HepG2 (cell line): ENCODE measurements around the gene BCKDHB. TPM values are rescaled to one million over a fixed set of nuclear protein-coding genes. Genes with fewer than 3 reads are reported as not detected.

ENCODE experiments used
- ATAC-seq: fragments of 200-7000 bp; cut with Tn5 transposase; 3 replicates; pipeline ENCODE4 v1.9.1; 2020; ENCODE audit warnings: mild to moderate bottlenecking, moderate library complexity
- BruUV-seq: library from RNA; stranded (reverse); fragments of 400-500 nt; replicated peaks from 2 replicates; lab custom pipeline; 2021; lab: Mats Ljungman, UMichigan
- CTCF ChIA-PET: fragments of 300-600 bp; formaldehyde crosslinking; extraction: SDS; loops from one replicate; lab custom pipeline; 2021; ENCODE audit warnings: low total read pairs, inconsistent platforms, low intra/inter-chr PET ratio; lab: Yijun Ruan, JAX
- POLR2A ChIA-PET: fragments of 350-600 bp; sonication (Branson Sonifier 250); formaldehyde crosslinking; loops from one replicate; lab custom pipeline; 2020; ENCODE audit warnings: antibody characterized with exemption, inconsistent platforms; lab: Yijun Ruan, JAX
- DNase-seq: peaks from one replicate; pipeline ENCODE4 v3.0.0-alpha.2; 2015; ENCODE audit warnings: low spot score
- FAIRE-seq: peaks from 3 replicates; lab custom pipeline; 2011; peaks lifted over from hg19 to GRCh38; lab: Jason Lieb, UNC
- H2AFZ ChIP-seq: one replicate; pipeline ENCODE4 v1.6.1; 2011; ENCODE audit warnings: low read length, inconsistent platforms
- H3K27ac ChIP-seq: fragments of 300-600 bp; 3 replicates; pipeline ENCODE4 v1.8.0; 2011; ENCODE audit warnings: mixed run types, mild to moderate bottlenecking, mixed read lengths, low read length, inconsistent platforms; ENCODE audit not compliant: insufficient read depth; ENCODE audit errors: extremely low read length
- H3K27me3 ChIP-seq, 2 experiments: fragments of 200-600 bp in 1 of 2; 2 replicates in 1 of 2; 3 replicates in 1 of 2; pipeline versions ENCODE4 v1.6.0 to v1.8.0; 2011; ENCODE audit warnings: low read length in 2 of 2, mild to moderate bottlenecking in 2 of 2, moderate library complexity in 2 of 2, inconsistent platforms in 1 of 2; ENCODE audit not compliant: insufficient read depth in 2 of 2, control insufficient read depth in 1 of 2
- H3K36me3 ChIP-seq, 2 experiments: fragments of 200-600 bp in 1 of 2; replicated peaks in 1 of 2; 2 replicates in 1 of 2; 3 replicates in 1 of 2; pipeline versions ENCODE4 v1.5.1 to v1.8.0; 2011; ENCODE audit warnings: low read length in 2 of 2, inconsistent platforms in 1 of 2; ENCODE audit not compliant: insufficient read depth in 2 of 2, control insufficient read depth in 1 of 2
- H3K4me1 ChIP-seq: 2 replicates; pipeline ENCODE4 v1.5.1; 2012; ENCODE audit warnings: low read length, inconsistent platforms; ENCODE audit not compliant: insufficient read depth
- H3K4me2 ChIP-seq: 2 replicates; pipeline ENCODE4 v1.6.0; 2011; ENCODE audit warnings: low read depth, low read length, inconsistent platforms
- H3K4me3 ChIP-seq, 3 experiments: fragments of 200-600 bp in 1 of 3; sonication (generic), shearing (Covaris generic) in 1 of 3; replicated peaks in 1 of 3; 2 replicates each; pipeline ENCODE4 v1.5.1; 2011 to 2016; ENCODE audit warnings: low read length in 3 of 3, inconsistent platforms in 2 of 3, low read depth in 2 of 3, mild to moderate bottlenecking in 2 of 3, control low read depth in 1 of 3, mixed read lengths in 1 of 3; ENCODE audit not compliant: insufficient read depth in 1 of 3
- H3K79me2 ChIP-seq: one replicate; pipeline ENCODE4 v1.6.1; 2011; ENCODE audit warnings: low read length, inconsistent platforms; ENCODE audit not compliant: insufficient read depth
- H3K9ac ChIP-seq: 2 replicates; pipeline ENCODE4 v1.6.0; 2011; ENCODE audit warnings: mild to moderate bottlenecking, low read depth, low read length, inconsistent platforms; ENCODE audit not compliant: insufficient read depth
- H3K9me3 ChIP-seq: 2 replicates; pipeline ENCODE4 v1.5.1; 2012; ENCODE audit warnings: mild to moderate bottlenecking, low read length
- H4K20me1 ChIP-seq: 2 replicates; pipeline ENCODE4 v1.6.0; 2011; ENCODE audit warnings: inconsistent platforms, mild to moderate bottlenecking, low read length, moderate library complexity; ENCODE audit not compliant: insufficient read depth
- ARHGAP35 ChIP-seq: sonication (generic); formaldehyde crosslinking; IDR thresholded peaks from 2 replicates; pipeline ENCODE4 v1.9.0; 2022; ENCODE audit warnings: mild to moderate bottlenecking, inconsistent platforms, moderate library complexity, missing genetic modification reagents, borderline replicate concordance
- CHCHD3 ChIP-seq: sonication (generic); formaldehyde crosslinking; IDR thresholded peaks from 2 replicates; pipeline ENCODE4 v1.8.0; 2022; ENCODE audit warnings: mild to moderate bottlenecking, missing genetic modification reagents, moderate library complexity
- FLYWCH1 ChIP-seq: sonication (generic); formaldehyde crosslinking; IDR thresholded peaks from 2 replicates; pipeline ENCODE4 v1.8.1; 2023; ENCODE audit warnings: mild to moderate bottlenecking, missing genetic modification reagents
- MBD4 ChIP-seq: IDR thresholded peaks from 2 replicates; pipeline ENCODE4 v1.6.1; 2012; ENCODE audit warnings: low read length, inconsistent platforms, borderline replicate concordance
- POLR2AphosphoS2 ChIP-seq: IDR thresholded peaks from 2 replicates; pipeline ENCODE4 v1.6.1; 2011; ENCODE audit warnings: low read depth, low read length, improper control_type of control experiment
- RAD21 ChIP-seq: fragments of 450-650 bp; formaldehyde crosslinking; IDR thresholded peaks from 2 replicates; pipeline ENCODE4 v1.5.0; 2020; ENCODE audit warnings: mild to moderate bottlenecking
- SNAPC2 ChIP-seq: sonication (generic); formaldehyde crosslinking; IDR thresholded peaks from 2 replicates; pipeline ENCODE4 v1.8.1; 2022; ENCODE audit warnings: mild to moderate bottlenecking, missing genetic modification reagents
- USF2 ChIP-seq, 2 experiments: sonication (generic) in 1 of 2; formaldehyde crosslinking in 1 of 2; IDR thresholded peaks; 2 replicates each; pipeline versions ENCODE4 v1.5.1 to v1.6.1; 2011 to 2020; ENCODE audit warnings: borderline replicate concordance in 1 of 2, low read depth in 1 of 2, low read length in 1 of 2, mild to moderate bottlenecking in 1 of 2, missing genetic modification reagents in 1 of 2, moderate library complexity in 1 of 2
- YY1 ChIP-seq: IDR thresholded peaks from 2 replicates; pipeline ENCODE4 v1.6.1; 2011; ENCODE audit warnings: low read length, low read depth, moderate library complexity, mild to moderate bottlenecking; ENCODE audit not compliant: insufficient read depth, insufficient replicate concordance
- ZNF12 ChIP-seq: sonication (generic); formaldehyde crosslinking; IDR thresholded peaks from 2 replicates; pipeline ENCODE4 v1.5.0; 2020; ENCODE audit warnings: missing genetic modification reagents
- ZNF121 ChIP-seq: sonication (generic); formaldehyde crosslinking; IDR thresholded peaks from 2 replicates; pipeline ENCODE4 v1.5.0; 2020; ENCODE audit warnings: mild to moderate bottlenecking, missing genetic modification reagents
- ZNF253 ChIP-seq: sonication (generic); formaldehyde crosslinking; IDR thresholded peaks from 2 replicates; pipeline ENCODE4 v1.8.0; 2022; ENCODE audit warnings: mild to moderate bottlenecking, missing genetic modification reagents, borderline replicate concordance
- ZNF619 ChIP-seq: sonication (generic); formaldehyde crosslinking; IDR thresholded peaks from 2 replicates; pipeline ENCODE4 v1.4.0; 2020; ENCODE audit warnings: mild to moderate bottlenecking, missing genetic modification reagents
- WGBS: methylation state at CpG from one replicate; pipeline ENCODE4 v1.1.6; 2017; ENCODE audit warnings: low lambda C conversion rate; 5-methylcytosine and 5-hydroxymethylcytosine counted together
- in situ Hi-C: cut with HindIII; loops from 2 replicates; pipeline ENCODE4 v1.10.0; 2017; ENCODE audit warnings: low pct_unique_long_range_greater_than_20kb; ENCODE audit not compliant: extremely low pct_ligation_motif_present
- intact Hi-C: fragments of 100-400 bp; cut with micrococcal nuclease; formaldehyde crosslinking; loops from one replicate; pipeline ENCODE4 v1.10.0; 2022; ENCODE audit not compliant: unreplicated experiment
- polyA plus RNA-seq, 8 experiments: library from polyadenylated mRNA; depleted of rRNA in 3 of 8; stranded (reverse) in 7 of 8; unstranded in 1 of 8; fragments of >200 nt; fragmentation: Illumina TruSeq in 4 of 8; extraction: Trizol in 4 of 8; gene quantifications; 2 replicates each; pipeline versions ENCODE4 v1.2.1 to v1.2.3, GENCODE V29; 2011 to 2016; ENCODE audit warnings: low read depth in 4 of 8, missing spikeins in 1 of 8, mixed read lengths in 1 of 8; ENCODE audit not compliant: insufficient read depth in 1 of 8
- total RNA-seq, 5 experiments: library from RNA; depleted of rRNA; stranded (reverse); fragments of >200 nt; fragmentation: Illumina TruSeq; extraction: Trizol; gene quantifications; 2 replicates each; pipeline ENCODE4 v1.2.3, GENCODE V29; 2016; ENCODE audit warnings: low read depth in 1 of 5
- TF ChIP-seq, protein P1 (sequence below): sonication (generic); formaldehyde crosslinking; IDR thresholded peaks from 2 replicates; pipeline ENCODE4 v1.8.1; 2023; ENCODE audit warnings: missing genetic modification reagents, mild to moderate bottlenecking, borderline replicate concordance
- TF ChIP-seq, protein P2 (sequence below): sonication (generic); formaldehyde crosslinking; IDR thresholded peaks from 2 replicates; pipeline ENCODE4 v1.4.0; 2020; ENCODE audit warnings: mild to moderate bottlenecking, missing genetic modification reagents

BCKDHB gene
- total and polyA plus RNA-seq, 2 of the 13 experiments (the other 11 are each of a cell fraction or from before 2014, with no cell fraction given), result 10.8 to 13.6 TPM

DNA sequence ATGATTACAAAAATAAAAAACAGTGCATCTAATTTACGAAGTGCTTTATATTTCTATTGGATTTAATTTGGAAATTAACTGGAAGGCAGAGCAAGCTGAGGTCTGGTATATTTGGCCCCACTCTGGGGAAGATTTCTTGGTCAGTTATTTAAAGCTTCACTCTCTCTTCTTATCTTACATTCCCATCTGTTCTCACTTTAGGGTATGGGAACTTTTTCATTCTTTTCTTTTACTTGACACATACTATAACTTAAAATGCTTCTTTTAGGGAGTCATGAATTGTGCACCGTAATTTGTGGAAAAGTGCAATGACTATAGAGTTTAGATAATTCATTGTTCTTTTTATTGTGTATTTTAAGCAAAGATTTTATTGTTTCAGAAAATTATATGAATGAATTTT lies 170.4 kb downstream of the BCKDHB start (continued):
- TF ChIP-seq POLR2AphosphoS2 (no peak), MBD4 (no peak), YY1 (no peak), ZNF253 (CRISPR knock-in tag) (no peak), USF2 (IDR thresholded peaks at IDR 0.05; ENCODE audit: low read depth, low read length) (no peak), USF2 (CRISPR knock-in tag; IDR thresholded peaks at IDR 0.05; ENCODE audit: borderline replicate concordance) (no peak), ZNF619 (CRISPR knock-in tag) (no peak), ZNF121 (CRISPR knock-in tag) (no peak)
- TF ChIP-seq, protein P1, sequence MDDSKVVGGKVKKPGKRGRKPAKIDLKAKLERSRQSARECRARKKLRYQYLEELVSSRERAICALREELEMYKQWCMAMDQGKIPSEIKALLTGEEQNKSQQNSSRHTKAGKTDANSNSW, result no peak

- FAIRE-seq, result no peak
- no TSS peak for BruUV-seq
- Histone ChIP-seq H3K4me1 (no peaks in the 10 kb centered on the region), H3K4me3 (no peak overlapping the region), H3K9ac (no peak overlapping the region), H3K36me3 (no peaks in the 10 kb centered on the region), H3K79me2 (no peaks in the 10 kb centered on the region), H3K27ac (no peak overlapping the region), H3K9me3 (no peaks in the 10 kb centered on the region), H4K20me1 (no peaks in the 10 kb centered on the region), H3K4me2 (no peak overlapping the region), H2AFZ (no peak overlapping the region), H3K27me3 (no peaks in the 10 kb centered on the region)
- in situ Hi-C loops (no loop called here), intact Hi-C loops (no loop called here)
- ChIA-PET CTCF (no interaction called here), POLR2A (no interaction called here)
- ATAC-seq, result no peak
- no peak for DNase-seq
- WGBS, result 97% methylated on average over 1 of the region's 1 CpG
- TF ChIP-seq SNAPC2 (CRISPR knock-in tag) (no peak), FLYWCH1 (CRISPR knock-in tag) (no peak), ARHGAP35 (CRISPR knock-in tag) (no peak), CHCHD3 (CRISPR knock-in tag) (no peak), ZNF12 (CRISPR knock-in tag) (no peak), RAD21 (CRISPR knock-in tag) (no peak)
- TF ChIP-seq, protein P2, sequence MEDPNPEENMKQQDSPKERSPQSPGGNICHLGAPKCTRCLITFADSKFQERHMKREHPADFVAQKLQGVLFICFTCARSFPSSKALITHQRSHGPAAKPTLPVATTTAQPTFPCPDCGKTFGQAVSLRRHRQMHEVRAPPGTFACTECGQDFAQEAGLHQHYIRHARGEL (CRISPR knock-in tag), result no peak
Measured at GRCh38 chr6:80277501-80277900, 171.0 kb downstream of the BCKDHB start.
